Posterior vena cava (tissue), 2 donors: ENCODE results near the gene RELCH. TPM values are rescaled to one million over a fixed set of nuclear protein-coding genes. Genes with fewer than 3 reads are reported as not detected.

Experiments
- DNase-seq: peaks from one replicate; pipeline ENCODE4 v3.0.0-alpha.2; 2020; ENCODE audit warnings: low spot score
- intact Hi-C, 2 donors: fragments of 100-400 bp; cut with DNase I; formaldehyde crosslinking; loops; one replicate each; pipeline versions ENCODE4 v1.14.1 to v1.14.2; 2022 to 2023
- total RNA-seq, 2 donors: library from RNA; stranded (reverse); fragmentation: NEBNext Ultra II Directional; extraction: Animal tissue kit (Norgen Biotek cat#: 25700); gene quantifications; one replicate each; pipeline ENCODE4 v1.2.1, GENCODE V29; 2021
- donor health status: DM: yes; HTN: yes; CAD: no.
- donor health status: DM: yes; HTN: yes; CAD: no.

RELCH gene
- total RNA-seq, 2 donors from 2014 or later: 24.9 to 29.7 TPM

DNA sequence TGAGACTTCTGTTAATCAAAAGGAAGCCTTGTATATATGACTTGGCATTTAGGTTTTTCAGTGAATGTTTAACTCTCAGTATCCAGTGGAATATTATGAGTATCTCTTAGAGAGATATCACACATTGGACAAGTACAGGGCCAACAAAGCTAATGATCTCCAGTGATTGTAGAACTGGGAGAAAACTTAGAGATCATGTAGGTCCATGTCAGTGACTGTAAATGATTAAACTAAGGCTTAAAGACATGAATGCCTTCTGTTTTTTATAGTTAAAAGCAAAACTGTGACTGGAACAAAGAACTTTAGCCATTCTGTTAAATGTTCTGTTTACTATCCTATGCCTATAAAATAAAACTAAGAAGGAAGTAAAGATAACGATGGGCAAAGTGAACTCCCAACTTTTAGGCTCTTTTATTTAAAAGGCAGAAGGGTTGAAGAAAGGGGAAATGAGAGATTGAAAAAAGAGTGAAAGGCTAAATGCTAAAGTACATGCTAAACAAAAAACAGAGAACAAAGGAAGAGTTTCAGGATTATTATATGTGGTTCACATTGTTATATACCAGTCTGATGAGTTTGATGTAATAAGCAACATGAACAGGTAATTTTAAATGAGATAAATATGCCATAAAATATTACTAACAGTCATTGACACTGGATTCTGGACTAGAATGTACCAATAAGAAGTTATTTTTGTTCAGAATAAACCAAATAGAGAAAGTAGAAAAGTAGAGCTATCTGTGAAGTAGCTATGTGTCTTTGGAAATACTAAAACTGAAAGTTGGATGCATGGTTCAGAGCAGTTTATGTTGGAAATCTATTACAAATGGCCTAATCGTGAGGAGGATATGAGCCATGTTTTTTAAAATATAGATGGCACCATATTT, 101.0 kb downstream of the RELCH start:
- intact Hi-C loops: no loop called here

DNA sequence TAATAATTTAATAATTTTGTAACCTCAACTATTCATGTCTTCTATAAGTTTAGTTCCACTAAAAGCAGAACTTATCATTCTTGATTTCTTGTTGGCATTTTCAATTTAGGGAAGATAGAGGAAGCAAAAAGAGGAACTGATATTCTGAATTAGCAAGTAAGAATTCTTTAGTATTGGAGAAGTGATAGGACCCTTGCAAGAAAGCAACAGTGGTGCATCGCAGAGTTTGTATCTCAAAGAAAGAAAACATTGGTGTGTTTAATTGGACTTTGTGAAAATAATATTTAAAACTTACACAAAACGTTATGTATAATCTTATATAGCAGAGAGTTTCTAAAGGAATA, 101.6 kb downstream of the RELCH start:
- no peak for DNase-seq
- intact Hi-C loops: no loop called here

More for the DNA sequence above, 101.0 kb downstream of the RELCH start:
- no peak for DNase-seq

DNA sequence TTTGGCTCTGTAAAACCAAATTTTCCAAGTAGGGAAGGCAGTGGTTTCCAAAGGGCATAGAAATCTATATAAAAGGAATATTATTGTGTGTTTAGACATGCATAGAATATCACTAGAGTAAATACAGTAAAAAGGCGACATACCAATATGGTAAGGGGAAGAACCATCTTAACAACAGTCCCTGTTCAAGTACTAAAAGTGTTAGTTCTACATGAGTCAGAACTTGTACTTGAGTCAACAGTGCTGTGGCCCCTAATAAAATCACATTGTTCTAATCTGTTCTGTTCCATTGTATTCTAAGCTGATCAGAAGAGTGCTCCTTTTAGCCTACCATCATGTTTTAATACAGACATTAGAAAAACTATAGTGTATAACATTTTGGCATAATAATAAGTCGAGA, 102.0 kb downstream of the RELCH start:
- DNase-seq: no peak
- intact Hi-C loops: no loop called here

DNA sequence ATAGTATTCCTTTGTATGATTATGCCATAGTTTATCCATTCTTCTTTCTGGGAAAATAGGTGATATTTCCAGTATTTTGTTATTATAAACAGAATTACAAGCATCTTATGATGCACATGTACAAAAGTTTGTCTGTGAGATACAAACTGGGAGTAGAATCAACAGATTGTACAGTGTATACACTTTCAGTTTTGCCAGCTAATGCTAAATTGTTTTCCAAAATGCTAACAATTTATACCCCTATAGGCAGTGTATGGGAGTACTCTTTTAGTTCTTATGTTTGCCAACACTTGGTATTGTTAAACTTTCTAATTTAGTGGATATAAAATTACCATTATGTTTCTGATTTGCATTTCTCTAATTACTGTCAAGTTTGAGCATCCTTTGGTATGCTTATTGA, 107.0 kb downstream of the RELCH start:
- intact Hi-C loops: no loop called here
- no peak for DNase-seq

DNA sequence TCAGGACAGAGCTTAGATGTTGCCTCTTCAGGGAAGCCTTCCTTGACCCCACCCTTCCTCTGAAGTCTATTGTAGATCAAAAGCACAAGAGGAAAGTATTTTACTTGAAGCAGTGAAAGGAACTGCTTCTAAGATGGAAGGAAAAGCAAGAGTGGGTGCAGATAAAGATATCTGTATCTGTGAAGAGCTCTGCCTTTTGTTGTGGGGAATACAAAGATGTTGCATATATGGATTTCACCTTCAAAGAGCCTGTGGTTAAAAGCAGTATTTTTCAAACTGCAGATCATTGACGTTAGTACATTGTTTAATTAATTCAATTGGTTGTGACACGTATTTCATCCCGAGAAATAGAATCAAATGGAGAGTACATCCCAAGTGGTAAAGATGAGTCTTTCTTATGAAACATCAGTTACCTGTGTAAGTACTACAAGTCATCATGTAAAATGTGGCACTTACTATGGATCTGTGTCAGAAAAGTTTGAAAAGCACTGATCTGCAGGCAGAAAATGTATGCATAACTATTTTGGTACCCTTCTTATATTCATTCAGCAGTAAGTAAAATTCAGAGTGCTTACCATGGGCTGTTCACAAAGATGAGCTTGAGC, 113.4 kb downstream of the RELCH start:
- no peak for DNase-seq
- intact Hi-C loops: no loop called here

DNA sequence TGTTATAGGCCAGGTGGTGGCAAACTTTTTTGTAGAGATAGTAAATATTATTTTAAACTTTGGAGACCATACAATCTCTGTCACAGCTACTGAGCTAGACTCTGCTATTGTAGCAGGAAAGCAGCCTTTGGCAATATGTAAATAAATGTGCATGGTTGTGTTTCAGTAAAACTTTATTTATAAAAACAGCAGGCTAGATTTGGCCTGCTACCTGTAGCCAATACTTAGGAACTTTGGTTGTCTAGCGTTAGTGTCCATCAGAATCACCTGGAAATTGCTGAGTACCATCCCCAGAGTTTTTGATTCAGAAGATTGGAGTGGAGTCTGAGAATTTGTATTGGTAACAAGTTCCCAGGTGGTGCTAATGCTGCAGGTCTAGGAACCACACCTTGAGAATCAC, 114.3 kb downstream of the RELCH start:
- intact Hi-C loops: no loop called here
- no peak for DNase-seq

DNA sequence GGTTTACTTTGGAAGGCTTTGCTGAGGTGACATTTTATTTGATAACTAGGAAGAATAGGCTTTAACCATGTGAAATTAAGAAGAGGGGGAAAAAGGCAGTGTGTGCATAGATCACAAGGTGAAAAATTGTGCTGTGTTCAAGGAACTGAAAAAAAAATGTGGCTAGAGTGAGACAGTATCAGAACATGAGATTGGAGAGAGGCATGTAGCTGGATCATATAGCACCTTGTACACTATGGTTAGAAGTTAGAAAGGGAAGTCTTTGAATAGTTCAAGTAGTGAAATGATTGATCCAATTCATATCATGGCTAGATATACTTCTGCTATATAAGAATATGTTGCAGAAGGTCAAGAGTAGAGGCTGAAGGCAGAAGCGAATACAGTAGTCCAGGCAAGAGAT, 125.8 kb downstream of the RELCH start:
- intact Hi-C loops: no loop called here
- no peak for DNase-seq

DNA sequence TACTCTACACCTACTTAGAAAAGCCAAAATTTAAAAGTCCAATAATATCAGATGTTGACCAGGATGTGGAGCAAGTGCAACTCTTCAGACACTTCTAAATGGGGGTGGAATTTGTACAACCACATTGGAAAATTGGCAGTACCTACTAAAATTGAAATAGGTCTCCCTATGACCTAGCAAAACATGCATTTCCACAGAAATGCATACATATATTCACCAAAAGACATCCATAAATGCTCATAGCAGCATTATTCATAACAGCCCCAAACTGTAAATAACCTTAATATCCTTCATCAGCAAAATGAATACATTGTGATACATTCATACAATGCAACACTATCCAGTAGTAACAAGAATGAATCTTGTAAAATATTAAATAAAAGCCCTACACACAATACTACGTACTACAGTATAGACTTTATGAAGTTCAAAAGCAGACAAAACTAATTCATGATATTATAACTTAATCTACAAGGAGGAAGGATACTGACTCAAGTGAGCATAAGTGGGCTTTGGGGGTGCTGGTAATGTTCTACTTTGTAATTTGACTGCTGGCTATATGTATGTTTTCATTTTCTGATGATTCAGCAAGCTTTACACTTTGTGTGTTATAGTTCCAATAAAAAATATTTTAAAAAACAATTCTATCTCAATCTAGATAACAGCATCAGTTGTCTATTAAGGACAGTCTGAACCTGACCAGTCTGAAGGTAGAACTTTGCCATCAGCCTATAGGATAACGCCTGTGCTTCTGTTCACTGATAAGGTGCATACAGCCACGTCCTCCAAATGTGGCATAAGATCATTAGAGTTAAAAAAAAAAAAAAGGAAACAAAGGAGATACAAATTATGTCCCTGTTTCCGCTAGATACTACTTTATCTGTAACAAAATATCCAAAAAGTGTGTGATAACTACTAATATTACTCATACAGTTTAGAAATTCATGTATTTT, 131.4 kb downstream of the RELCH start:
- intact Hi-C loops: no loop called here
- no peak for DNase-seq

DNA sequence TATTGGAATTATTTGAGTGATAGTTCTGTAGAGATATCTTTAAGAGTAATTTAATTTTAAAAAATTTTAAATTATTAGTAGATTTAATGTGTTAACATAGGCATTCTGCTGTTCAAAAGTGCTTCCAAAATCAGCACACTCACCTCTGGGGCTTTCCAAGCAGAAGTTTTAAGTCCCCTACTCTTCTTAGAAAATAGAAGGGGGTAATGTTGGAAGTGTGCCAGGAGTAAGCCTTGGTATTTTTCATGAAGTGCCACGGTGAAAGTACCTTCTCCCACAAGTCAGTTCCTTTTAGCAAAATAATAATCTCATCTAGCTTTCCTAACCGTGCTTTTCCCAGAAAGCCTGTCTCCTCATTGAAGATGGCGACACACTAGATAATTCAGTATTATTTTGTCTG, 134.1 kb downstream of the RELCH start:
- no peak for DNase-seq
- intact Hi-C loops: no loop called here

DNA sequence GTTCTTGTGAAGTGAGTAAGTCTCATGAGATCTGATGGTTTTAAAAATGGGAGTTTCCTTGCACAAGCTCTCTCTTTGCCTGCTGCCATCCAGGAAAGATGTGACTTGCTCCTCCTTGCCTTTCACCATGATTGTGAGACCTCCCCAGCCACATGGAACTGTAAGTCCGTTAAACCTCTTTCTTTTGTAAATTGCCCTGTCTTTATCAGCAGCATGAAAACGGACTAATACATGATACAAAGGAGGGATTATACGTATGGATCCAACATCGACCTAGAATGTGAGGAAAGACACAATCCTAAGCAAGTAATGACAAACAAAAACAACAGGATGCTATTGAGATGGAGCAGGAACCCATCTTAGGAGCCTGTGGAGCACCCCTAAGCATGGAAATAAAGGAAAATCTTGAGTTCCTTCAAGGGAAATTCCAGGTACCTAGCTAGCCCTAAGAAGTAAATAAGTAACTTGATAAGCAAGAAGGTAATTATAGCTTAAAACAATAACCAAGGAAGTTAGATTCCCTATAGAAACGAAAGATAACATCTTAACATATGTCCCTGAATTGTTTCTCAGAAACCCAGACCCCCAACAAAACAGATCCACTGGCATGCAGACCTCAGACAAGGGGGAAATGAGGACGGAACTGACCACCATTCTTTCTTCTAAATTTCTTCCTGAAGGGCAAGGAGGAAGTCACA, 136.6 kb downstream of the RELCH start:
- DNase-seq: no peak
- intact Hi-C loops: no loop called here

DNA sequence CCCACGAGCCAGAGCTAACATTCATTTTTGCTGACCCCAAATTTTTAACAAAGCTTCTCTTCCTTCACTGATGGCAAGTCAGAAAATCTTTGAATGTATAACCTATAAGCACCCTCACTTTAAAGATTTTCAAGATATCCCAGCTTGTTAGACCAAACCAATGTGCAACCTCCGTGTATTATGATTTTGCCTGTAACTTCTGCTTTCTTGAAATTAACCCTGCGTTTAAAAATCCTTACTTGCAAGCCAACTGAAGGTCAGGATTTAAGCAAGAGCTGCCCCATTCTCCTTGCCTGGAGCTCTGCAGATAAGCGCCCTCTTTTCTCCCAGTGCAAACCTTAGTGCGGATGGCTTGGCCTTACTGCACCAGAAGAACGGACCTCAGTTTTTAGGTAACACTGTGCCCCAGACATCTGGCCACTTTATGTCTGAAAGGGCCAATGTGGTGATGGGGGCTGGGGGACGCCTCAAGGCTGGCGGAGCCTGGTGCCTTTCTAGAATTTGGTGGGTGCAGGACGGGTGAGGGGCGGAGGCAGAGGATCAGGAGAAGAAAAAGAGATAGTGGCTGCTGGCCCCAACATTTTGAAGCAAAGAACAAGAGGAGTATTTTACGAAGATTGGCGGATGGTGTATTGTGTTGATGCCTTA, 137.2 kb downstream of the RELCH start:
- intact Hi-C loops: no loop called here
- DNase-seq: no peak

DNA sequence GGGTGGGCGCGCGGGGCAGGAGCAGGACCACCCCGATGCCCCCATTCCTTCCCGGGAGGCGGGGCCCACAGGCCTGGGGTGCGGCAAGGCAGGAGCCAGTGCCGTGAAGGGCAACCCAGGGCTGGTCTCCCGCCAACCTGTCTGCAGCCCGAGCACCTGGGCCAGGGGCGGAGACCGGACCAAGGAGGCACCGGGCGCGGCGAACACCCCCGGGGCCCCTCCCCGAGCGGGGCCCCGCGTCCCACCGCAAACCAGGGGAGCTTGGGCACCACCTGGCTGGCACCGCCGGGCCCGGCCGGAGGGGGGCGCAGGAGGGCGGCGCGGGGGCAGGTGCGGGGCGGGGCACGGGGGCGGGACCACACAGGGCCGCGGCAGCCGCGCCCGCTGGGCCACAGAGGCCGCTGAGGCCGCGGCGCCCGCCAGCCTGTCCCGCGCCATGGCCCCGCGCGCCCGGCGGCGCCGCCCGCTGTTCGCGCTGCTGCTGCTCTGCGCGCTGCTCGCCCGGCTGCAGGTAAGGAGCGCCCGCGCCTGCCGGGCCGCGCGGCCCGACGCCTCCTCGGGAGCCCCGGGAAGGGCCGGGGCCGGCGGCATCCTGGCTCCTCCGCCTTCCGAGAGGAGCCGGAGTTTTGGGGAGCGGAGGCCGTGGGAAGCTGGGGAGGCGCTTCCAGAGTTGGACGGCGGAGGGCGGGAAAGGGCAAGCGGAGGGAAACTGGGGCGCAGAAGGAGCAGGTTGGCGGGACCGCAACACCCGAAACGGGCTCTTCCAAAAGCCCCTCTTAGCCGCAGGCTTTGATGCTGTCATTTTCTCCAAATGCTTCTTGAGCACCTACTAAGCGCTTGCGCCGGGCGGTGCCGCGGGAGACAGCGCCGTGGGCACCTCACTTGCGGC, 138.1 kb downstream of the RELCH start, which contains the start of gene TNFRSF11A:
TSS of gene TNFRSF11A (plus strand) at position 394 of the 889 bp plus-strand sequence. CDS start at position 437, 43 bp downstream.
- intact Hi-C loops: no loop called here
- DNase-seq: no peak

DNA sequence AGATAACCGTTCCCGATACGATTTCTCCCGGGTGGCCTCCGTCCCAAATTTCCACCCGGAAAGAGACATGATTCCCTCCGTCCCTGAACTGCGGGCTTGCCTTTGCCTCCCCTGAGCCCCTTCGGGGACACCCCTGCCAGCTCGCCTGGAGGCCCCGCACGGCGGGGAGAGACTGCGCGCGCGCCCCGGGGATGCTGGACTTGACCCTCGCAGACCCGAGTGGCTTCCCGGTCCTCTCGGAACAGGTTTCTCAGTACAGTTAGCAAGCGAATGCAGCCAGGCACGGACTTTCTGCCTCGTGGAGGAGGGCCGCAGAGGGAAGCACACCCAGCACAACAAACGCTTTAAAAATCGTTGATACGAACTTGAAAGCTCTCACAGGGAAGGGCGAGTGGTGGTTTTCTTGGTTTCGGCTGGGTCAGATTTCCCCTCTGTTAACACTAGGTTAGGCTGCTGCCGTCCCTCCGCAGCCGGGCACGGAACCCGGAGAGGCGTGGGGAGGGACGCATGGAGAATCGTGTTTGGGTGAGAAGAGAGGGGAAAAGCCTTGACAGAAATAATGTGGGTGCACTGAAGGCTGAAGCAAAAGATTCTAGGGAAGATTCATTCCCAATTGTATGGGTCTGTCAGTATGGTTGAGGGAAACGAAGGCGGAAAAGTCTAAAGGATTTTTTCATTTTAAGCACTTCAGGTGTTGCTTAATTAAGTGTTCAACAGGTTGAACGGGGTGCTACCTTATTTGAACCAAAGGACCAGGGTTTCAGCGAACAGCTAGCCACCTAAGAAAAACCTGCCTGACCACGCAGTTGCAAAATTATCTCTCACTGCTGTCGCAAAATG, 139.0 kb downstream of the RELCH start:
- DNase-seq: no peak
- intact Hi-C loops: no loop called here

DNA sequence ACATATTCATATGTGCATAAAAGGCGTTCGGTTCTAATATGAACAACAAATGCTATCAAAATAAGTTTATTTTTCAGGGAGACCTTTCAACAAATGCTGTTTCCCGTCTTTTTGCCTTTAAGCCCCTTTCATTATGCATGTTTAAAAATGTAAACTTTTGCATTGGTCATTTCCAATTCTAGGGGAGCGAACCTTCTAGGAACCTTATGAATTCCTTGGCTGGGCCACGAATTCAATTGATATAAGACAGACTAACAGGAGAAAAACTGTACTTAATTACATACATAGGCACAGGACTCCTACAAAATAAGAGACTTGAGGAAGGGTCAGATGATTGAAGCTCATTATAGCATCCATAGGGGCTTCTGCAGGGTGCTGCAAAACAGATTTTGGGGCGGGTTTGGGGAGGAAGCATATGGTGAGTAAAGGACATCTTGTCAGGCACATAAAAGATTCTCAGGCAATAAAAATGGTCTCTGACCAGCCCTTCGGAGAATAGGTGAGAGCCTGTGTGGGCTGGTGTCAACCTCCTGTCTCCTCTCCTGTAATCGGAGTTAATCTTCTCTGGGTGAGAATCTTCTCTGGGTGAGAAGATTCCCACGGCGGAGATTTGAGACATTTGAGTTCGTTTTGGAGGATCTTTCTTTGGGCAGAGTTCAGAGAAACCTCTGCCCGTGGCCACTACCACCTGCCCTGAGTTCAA, 139.7 kb downstream of the RELCH start:
- intact Hi-C loops: no loop called here
- no peak for DNase-seq

DNA sequence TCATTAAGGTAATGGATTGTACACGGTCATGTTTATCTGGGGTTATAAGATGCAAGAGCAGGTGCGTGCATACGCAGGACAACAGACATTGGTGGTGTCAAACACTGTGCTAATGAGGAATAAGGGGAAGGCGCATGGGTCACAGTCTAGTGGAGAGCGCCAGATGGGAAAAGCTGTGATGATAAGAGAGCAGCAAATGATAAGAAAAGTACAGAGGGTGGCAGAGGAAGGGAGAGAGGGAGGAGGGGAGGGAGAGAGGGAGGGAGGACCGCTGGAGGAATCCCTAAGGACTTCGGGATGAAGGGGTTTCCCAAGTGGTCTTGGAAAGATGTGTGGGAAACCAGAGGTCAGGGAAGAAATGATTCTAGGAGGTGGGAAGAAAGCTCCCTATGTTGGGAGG, 140.9 kb downstream of the RELCH start:
- intact Hi-C loops: no loop called here
- no peak for DNase-seq
